ENCODE data around the gene EIF4G2.
A peak's percentile ranks its signal among the peaks of the same experiment; 100 is the strongest.

Gene EIF4G2

DNA sequence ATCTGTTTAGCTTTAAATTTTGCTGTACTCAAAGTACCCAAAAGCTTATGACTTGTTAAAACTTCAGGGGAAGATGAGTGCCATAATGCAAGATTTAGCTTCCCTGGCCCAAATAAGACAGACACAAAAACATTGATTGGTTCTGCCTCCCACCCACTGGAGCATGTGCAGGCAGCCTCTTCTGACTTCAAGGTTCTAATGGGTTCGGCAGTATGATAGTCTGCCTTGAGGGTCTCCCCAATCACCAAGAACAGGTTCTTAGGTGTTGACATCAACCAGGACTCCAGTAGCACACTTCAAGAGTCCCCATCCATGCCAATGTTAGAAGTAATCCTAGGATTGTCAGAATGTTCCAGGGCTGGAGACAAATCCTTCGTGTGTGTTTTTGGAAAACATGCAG is 12.5 kb downstream of the EIF4G2 start:
- no peak for DNase-seq
- peaks cover 56% of the 10 kb centered on the region for H3K36me3 ChIP-seq
- no peaks in the 10 kb centered on the region for H3K4me1 ChIP-seq
- H3K27me3 ChIP-seq, result no peaks in the 10 kb centered on the region
- H3K4me3 ChIP-seq (ENCODE audit: low read depth, low read length), result no peak overlapping the region
- TF ChIP-seq, protein P1, sequence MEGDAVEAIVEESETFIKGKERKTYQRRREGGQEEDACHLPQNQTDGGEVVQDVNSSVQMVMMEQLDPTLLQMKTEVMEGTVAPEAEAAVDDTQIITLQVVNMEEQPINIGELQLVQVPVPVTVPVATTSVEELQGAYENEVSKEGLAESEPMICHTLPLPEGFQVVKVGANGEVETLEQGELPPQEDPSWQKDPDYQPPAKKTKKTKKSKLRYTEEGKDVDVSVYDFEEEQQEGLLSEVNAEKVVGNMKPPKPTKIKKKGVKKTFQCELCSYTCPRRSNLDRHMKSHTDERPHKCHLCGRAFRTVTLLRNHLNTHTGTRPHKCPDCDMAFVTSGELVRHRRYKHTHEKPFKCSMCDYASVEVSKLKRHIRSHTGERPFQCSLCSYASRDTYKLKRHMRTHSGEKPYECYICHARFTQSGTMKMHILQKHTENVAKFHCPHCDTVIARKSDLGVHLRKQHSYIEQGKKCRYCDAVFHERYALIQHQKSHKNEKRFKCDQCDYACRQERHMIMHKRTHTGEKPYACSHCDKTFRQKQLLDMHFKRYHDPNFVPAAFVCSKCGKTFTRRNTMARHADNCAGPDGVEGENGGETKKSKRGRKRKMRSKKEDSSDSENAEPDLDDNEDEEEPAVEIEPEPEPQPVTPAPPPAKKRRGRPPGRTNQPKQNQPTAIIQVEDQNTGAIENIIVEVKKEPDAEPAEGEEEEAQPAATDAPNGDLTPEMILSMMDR (IDR thresholded peaks at IDR 0.05; ENCODE audit: low read depth, low read length), result no peak
- H3K9me3 ChIP-seq, result no peaks in the 10 kb centered on the region

DNA sequence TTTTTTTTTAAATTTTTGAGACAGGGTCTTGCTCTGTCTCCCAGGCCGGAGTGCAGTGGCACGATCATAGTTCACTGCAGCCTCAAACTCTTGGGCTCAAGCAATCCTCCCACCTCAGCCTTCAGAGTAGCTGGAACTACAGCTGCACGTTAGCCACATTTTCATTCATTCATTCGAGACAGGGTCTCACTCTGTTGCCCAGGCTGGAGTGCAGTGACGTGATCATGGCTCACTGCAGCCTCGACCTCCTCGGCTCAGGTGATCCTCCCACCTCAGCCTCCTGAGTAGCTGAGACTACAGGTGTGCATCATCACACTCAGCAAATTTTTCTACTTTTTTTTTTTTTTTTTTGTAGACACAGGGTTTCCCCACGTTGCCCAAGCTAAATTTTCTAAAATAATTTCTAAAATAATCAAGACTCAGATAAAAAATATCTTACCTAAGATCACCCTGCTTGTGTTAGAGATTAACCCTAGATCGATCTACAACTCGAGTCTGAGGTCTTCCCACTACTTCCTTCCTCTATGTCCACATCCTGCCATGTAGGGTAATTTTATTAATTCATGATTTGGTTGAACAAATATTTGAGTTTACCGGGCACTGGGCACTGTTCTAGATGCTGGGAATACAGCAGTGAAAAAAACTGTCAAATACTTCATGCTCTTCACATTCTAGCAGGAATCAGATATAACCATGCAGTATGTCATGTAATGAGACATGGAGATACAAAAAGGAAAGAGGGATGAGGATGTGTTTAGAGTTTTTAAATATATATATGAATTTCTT is 15.1 kb downstream of the EIF4G2 start:
- TF ChIP-seq, protein P1 (IDR thresholded peaks at IDR 0.05; ENCODE audit: low read depth, low read length), result no peak
- no peak for DNase-seq
- H3K4me3 ChIP-seq (ENCODE audit: low read depth, low read length), result no peak overlapping the region
- H3K36me3 ChIP-seq, result peaks cover 31% of the 10 kb centered on the region
- H3K4me1 ChIP-seq, result no peaks in the 10 kb centered on the region
- no peaks in the 10 kb centered on the region for H3K27me3 ChIP-seq
- no peaks in the 10 kb centered on the region for H3K9me3 ChIP-seq

DNA sequence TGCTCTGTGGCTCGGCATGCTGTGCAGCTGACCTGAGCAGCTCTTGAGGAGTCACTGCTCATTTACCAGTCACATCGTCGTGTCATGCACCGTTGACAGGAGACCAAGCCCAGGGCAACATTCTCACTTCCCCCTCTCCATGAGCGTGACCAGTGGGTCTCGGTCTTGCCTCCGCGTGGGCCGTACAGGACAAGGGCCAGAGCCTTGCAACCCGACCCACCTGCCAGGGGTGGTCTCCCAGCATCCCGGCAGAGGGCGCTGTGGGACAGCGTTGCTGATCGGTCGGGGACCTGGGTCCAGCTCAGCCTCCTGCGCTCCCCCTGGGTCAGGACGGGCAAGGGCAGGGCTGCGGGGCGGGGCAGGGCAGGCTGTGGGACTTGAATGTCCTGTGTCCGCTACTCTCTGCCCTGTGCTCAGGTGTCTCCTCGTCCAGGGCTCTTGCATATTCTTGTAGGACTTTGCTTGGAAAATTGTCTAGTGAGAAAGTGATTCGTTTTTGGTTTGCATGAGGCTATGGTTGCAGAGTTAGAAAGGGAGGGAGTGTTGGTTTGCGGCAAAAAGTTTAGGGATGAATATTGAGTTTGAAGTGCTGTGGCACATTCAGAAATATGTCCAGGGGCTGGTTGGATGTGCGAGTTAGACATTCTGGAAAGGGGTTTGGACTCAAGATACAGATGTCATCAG is 16.2 kb downstream of the EIF4G2 start:
- TF ChIP-seq, protein P1 (IDR thresholded peaks at IDR 0.05; ENCODE audit: low read depth, low read length), result peak; percentile 74
- Histone ChIP-seq H3K36me3 (peaks cover 19% of the 10 kb centered on the region), H3K4me3 (ENCODE audit: low read depth, low read length) (peak overlapping the region; percentile 28), H3K27me3 (no peaks in the 10 kb centered on the region), H3K9me3 (no peaks in the 10 kb centered on the region), H3K4me1 (no peaks in the 10 kb centered on the region)
- DNase-seq, result peak; percentile 87

DNA sequence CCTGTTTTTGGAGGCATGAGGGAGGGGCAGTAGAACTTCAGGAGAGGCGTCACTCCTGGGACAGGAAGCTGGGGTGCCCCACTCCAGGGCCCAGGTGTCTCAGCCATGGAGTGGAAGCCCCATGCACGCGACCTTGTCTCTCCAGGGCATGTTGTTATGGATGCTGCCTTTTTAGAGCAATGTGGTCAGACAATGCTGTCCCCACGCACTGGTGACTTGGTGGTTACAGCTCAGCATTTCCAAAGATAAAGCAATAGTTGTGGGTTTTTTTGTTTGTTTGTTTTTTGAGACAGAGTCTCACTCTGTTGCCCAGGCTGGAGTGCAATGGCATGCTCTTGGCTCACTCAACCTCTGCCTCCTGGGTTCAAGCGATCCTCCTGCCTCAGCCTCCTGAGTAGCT is 22.3 kb downstream of the EIF4G2 start:
- no peak for DNase-seq
- H3K36me3 ChIP-seq, result no peaks in the 10 kb centered on the region
- no peak overlapping the region for H3K4me3 ChIP-seq (ENCODE audit: low read depth, low read length)
- H3K9me3 ChIP-seq, result no peaks in the 10 kb centered on the region
- H3K4me1 ChIP-seq, result peaks cover 15% of the 10 kb centered on the region
- no peaks in the 10 kb centered on the region for H3K27me3 ChIP-seq
- TF ChIP-seq, protein P1 (IDR thresholded peaks at IDR 0.05; ENCODE audit: low read depth, low read length), result no peak

DNA sequence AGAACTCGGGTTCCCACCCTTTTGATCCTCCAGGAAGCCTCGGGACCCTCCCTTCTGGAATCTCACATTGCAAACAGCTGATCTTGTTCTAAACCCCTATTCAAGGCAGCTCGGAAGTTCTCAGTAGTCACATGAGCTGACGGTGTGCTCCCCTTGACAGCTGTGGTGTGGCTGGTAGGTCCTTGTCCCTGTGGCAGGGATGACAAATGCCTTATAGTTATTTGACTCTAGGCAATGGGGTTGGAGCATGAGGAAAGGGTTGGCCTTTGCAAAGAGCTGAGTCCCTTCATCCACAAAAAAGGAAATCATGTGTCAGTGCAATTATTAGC is 23.6 kb downstream of the EIF4G2 start:
- Histone ChIP-seq H3K4me3 (ENCODE audit: low read depth, low read length) (no peak overlapping the region), H3K36me3 (no peaks in the 10 kb centered on the region), H3K9me3 (no peaks in the 10 kb centered on the region), H3K27me3 (no peaks in the 10 kb centered on the region), H3K4me1 (peaks cover 15% of the 10 kb centered on the region)
- no peak for DNase-seq
- TF ChIP-seq, protein P1 (IDR thresholded peaks at IDR 0.05; ENCODE audit: low read depth, low read length), result no peak

All from BE2C (cell line).